Fibroblast of the conjunctiva (primary cell): ENCODE results near the gene PPIP5K1.
"Not testable (repeated sequence)": the region's sequence is repeated elsewhere in the genome, so short reads cannot be mapped to it uniquely, and the experiment has no call there.

Source experiments
- DNase-seq: peaks from one replicate; pipeline ENCODE4 v3.0.0-alpha.2; 2010; ENCODE audit warnings: low read depth

The PPIP5K1 gene

DNA sequence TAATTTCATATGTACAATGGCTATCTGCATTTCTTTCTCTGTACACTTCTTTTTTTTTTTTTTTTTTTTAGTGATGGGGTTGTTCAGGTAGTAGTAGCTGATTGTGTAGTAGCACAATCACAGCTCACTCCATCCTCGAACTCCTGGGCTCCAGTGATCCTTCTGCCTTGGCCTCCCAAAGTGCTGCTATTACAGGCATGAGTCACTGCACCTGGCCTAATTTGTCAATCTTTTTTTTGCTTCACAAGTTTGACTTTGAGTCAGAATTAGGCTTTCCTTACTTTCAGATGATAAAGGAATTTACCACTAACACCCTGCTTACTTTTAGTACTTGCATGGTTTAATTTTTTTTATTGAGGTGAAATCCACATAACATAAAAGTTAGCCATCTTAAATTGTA lies 44.6 kb downstream of the PPIP5K1 start:
- no peak for DNase-seq

GRCh38 chr15:43544266-43544665 lies 45.7 kb downstream of the PPIP5K1 start:
- DNase-seq, result no peak

DNA sequence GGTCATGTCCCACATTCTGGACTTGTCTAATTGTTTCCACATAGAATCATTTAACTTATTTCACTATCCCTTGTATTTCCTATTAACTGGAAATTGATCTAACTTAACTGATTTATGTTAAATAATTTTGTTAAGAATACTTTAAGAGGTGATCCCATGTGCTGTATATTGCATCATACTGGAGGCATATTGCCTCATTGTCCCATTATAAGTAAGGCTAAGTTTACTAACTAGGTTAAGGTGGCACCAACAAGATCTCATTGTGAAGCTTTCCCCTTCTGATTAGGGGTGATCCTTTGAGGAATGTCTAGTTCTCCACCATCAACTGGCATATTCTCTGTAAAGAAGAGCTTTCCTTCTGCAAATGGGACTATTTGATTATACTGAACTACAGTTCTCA lies 48.2 kb downstream of the PPIP5K1 start:
- peak; percentile 35 for DNase-seq

- DNase-seq, result no peak
Measured at GRCh38 chr15:43538091-43538490, 51.9 kb downstream of the PPIP5K1 start.

DNA sequence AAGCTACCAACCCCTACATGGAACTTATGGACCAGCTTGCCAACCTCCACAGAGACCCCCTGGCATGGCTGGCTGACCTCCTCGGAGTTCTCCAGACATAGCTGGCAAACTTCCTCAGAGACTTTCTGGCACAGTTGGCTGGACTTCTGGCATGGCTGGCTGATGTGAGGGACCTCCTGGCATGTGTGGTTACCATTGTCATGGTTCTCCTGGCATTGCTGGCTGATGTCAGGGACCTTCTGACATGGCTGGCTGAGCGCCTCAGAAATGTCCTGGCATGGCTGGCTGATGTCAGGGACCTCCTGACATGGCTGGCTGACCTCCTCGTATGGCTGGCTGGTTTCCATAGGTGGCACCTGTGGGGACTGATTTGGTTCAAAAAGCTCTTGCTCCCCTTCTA lies 55.1 kb downstream of the PPIP5K1 start:
- DNase-seq, result no peak

GRCh38 chr15:43532826-43533225 lies 57.2 kb downstream of the PPIP5K1 start:
- not testable (repeated sequence) for DNase-seq

GRCh38 chr15:43531018-43531670 lies 58.9 kb downstream of the PPIP5K1 start:
- DNase-seq, result no peak

GRCh38 chr15:43529587-43530345 lies 60.2 kb downstream of the PPIP5K1 start:
- no peak for DNase-seq

DNA sequence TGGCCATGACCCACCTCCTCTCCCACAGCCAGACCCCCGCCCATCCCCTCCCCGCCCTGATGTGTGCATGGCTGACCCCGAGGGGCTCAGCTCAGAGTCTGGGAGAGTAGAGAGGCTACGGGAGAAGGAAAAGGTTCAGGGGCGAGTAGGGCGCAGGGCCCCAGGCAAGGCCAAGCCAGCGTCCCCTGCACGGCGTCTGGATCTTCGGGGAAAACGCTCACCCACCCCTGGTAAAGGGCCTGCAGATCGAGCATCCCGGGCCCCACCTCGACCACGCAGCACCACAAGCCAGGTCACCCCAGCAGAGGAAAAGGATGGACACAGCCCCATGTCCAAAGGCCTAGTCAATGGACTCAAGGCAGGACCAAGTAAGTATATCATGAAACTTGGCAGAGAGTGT lies 60.9 kb downstream of the PPIP5K1 start:
- DNase-seq, result no peak

- no peak for DNase-seq
Measured at GRCh38 chr15:43528542-43529007, 61.4 kb downstream of the PPIP5K1 start.

GRCh38 chr15:43527802-43528541 lies 62.0 kb downstream of the PPIP5K1 start:
- no peak for DNase-seq

DNA sequence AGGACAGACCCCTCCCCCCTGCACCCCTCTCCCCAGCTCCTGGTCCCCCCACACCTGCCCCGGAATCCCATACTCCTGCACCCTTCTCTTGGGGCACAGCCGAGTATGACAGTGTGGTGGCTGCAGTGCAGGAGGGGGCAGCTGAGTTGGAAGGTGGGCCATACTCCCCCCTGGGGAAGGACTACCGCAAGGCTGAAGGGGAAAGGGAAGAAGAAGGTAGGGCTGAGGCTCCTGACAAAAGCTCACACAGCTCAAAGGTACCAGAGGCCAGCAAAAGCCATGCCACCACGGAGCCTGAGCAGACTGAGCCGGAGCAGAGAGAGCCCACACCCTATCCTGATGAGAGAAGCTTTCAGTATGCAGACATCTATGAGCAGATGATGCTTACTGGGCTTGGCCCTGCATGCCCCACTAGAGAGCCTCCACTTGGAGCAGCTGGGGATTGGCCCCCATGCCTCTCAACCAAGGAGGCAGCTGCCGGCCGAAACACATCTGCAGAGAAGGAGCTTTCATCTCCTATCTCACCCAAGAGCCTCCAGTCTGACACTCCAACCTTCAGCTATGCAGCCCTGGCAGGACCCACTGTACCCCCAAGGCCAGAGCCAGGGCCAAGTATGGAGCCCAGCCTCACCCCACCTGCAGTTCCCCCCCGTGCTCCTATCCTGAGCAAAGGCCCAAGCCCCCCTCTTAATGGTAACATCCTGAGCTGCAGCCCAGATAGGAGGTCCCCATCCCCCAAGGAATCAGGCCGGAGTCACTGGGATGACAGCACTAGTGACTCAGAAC lies 62.8 kb downstream of the PPIP5K1 start:
- DNase-seq, result no peak

GRCh38 chr15:43526261-43526930 lies 63.6 kb downstream of the PPIP5K1 start:
- DNase-seq, result no peak

GRCh38 chr15:43525131-43525530 lies 64.9 kb downstream of the PPIP5K1 start:
- no peak for DNase-seq

DNA sequence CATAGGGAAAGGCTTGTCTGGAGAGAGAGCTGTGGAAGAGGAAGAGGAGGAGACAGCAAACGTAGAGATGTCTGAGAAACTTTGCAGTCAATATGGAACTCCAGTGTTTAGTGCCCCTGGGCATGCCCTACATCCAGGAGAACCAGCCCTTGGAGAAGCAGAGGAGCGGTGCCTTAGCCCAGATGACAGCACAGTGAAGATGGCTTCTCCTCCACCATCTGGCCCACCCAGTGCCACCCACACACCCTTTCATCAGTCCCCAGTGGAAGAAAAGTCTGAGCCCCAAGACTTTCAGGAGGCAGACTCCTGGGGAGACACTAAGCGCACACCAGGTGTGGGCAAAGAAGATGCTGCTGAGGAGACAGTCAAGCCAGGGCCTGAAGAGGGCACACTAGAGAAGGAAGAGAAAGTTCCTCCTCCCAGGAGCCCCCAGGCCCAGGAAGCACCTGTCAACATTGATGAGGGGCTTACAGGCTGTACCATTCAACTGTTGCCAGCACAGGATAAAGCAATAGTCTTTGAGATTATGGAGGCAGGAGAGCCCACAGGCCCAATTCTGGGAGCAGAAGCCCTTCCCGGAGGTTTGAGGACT lies 65.7 kb downstream of the PPIP5K1 start:
- no peak for DNase-seq

DNA sequence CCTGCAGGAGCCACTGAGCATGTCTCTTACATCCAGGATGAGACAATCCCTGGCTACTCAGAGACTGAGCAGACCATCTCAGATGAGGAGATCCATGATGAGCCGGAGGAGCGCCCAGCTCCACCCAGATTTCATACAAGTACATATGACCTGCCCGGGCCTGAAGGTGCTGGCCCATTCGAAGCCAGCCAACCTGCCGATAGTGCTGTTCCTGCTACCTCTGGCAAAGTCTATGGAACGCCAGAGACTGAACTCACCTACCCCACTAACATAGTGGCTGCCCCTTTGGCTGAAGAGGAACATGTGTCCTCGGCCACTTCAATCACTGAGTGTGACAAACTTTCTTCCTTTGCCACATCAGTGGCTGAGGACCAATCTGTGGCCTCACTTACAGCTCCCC lies 66.4 kb downstream of the PPIP5K1 start:
- no peak for DNase-seq

- no peak for DNase-seq
Measured at GRCh38 chr15:43522247-43522646, 67.8 kb downstream of the PPIP5K1 start.

DNA sequence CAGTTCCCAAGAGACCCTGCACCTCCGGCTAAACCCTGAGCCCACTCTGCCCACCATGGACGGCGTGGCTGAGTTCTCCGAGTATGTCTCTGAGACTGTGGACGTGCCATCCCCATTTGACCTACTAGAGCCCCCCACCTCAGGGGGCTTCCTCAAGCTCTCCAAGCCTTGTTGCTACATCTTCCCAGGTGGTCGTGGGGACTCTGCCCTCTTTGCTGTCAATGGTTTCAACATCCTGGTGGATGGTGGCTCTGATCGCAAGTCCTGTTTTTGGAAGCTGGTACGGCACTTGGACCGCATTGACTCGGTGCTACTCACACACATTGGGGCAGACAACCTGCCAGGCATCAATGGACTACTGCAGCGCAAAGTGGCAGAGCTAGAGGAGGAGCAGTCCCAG lies 68.6 kb downstream of the PPIP5K1 start:
- no peak for DNase-seq

DNA sequence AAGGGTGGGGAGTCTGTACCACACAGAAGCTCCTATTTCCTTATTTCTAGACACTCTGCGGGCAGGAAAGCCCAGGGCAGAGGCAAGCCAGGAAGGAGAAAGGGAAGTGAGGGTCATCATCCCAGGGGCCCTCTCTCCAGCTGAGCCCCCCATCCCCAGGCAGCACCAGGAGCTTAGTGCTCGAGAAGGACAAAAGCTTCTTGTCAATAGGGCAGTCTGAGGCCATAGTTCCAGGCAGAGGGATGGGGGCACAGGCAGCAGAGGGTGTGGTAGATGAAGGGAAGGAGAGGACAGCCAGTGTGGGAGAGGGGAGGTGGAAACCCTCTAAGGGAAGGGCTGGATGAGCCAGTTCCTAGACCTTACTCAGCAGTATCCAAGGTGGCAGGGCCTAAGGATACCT lies 69.9 kb downstream of the PPIP5K1 start:
- DNase-seq, result no peak

- no peak for DNase-seq
Measured at GRCh38 chr15:43519196-43519595, 70.8 kb downstream of the PPIP5K1 start.

DNA sequence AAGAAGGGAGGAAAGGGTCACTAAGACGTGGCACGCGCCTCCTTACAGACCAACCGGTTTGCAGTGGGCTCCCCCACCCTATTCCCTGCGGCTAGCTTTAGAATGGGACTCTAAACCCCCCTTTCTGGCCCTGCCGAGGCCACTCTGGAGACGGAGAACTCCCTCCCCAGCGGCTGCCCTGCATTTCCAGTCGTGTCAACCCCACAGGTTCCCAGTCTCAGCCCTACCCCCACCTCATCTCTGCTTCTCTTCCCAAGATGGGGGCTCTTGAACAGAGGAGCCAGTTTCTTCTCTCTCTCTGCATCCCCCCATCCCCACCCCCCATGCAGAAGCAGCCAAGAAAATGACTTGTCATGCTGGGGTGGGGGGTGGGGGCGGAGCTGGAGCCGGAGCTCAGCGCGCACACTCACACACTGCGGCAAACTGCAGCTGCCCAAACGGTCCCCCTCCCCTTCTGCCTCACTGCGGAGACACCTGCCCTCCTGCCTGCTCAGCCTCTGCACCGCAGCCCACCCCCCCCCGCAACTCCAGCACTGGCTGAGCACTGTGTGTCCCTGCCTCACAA lies 71.7 kb downstream of the PPIP5K1 start:
- DNase-seq, result no peak
